HG03354 (cell line): ENCODE data around the gene KAT8.
"Not testable (repeated sequence)": the region's sequence is repeated elsewhere in the genome, so short reads cannot be mapped to it uniquely, and the experiment has no call there.

Experiments used
- ATAC-seq: cut with Tn5 transposase; IDR thresholded peaks from one replicate; pipeline ENCODE4 v1.9.1; 2021; ENCODE audit warnings: mild to moderate bottlenecking; ENCODE audit not compliant: unreplicated experiment, poor library complexity, severe bottlenecking

KAT8 gene

GRCh38 chr16:31083081-31083480 is 34.4 kb upstream of the KAT8 start:
- ATAC-seq = no peak

- ATAC-seq = no peak
These were observed 33.9 kb upstream of the KAT8 start for GRCh38 chr16:31083556-31083955.

GRCh38 chr16:31083981-31084380 is 33.5 kb upstream of the KAT8 start:
- ATAC-seq = no peak

GRCh38 chr16:31084584-31085302 is 32.7 kb upstream of the KAT8 start:
- no peak for ATAC-seq

- no peak for ATAC-seq
These were observed 32.1 kb upstream of the KAT8 start for GRCh38 chr16:31085411-31085810.

- ATAC-seq = no peak
These were observed 31.4 kb upstream of the KAT8 start for GRCh38 chr16:31085873-31086628.

- ATAC-seq = no peak
These were observed 30.9 kb upstream of the KAT8 start for GRCh38 chr16:31086629-31086906.

- ATAC-seq = no peak
These were observed 30.0 kb upstream of the KAT8 start for GRCh38 chr16:31087481-31087880.

GRCh38 chr16:31087971-31088370 is 29.5 kb upstream of the KAT8 start:
- ATAC-seq = no peak

- ATAC-seq = no peak
These were observed 28.8 kb upstream of the KAT8 start, which contains the start of gene PRSS53 for GRCh38 chr16:31088459-31089183. PRSS53 (minus strand) TSS chr16:31088943; CDS start chr16:31088809, 134 bp downstream.

- no peak for ATAC-seq
These were observed 28.3 kb upstream of the KAT8 start for GRCh38 chr16:31089199-31089598.

GRCh38 chr16:31090540-31090939 is 26.9 kb upstream of the KAT8 start:
- ATAC-seq = no peak

- ATAC-seq = no peak
These were observed 25.1 kb upstream of the KAT8 start for GRCh38 chr16:31092330-31092729.

GRCh38 chr16:31093132-31093703 is 24.2 kb upstream of the KAT8 start:
- ATAC-seq = no peak

GRCh38 chr16:31094088-31094423 is 23.4 kb upstream of the KAT8 start:
- ATAC-seq = peak; percentile 12

GRCh38 chr16:31094424-31095120 is 22.9 kb upstream of the KAT8 start, which contains the start of gene VKORC1:
VKORC1 (minus strand) TSS chr16:31094797; CDS start chr16:31094729, 68 bp downstream.
- peak; percentile 86 for ATAC-seq

GRCh38 chr16:31099860-31100638 is 17.4 kb upstream of the KAT8 start:
- ATAC-seq = no peak

- ATAC-seq = not testable (repeated sequence)
These were observed 16.4 kb upstream of the KAT8 start for GRCh38 chr16:31100876-31101641.
